ENCODE data around the gene APOBEC3C. TPM values are rescaled to one million over a fixed set of nuclear protein-coding genes. Genes with fewer than 3 reads are reported as not detected.
"Not testable (repeated sequence)": the region's sequence is repeated elsewhere in the genome, so short reads cannot be mapped to it uniquely, and the experiment has no call there.

APOBEC3C gene
- total and polyA plus RNA-seq, 2 donors, result 5.1 to 29.6 TPM

- WGBS, result 90% methylated on average over 11 of the region's 11 CpGs
- no peaks in the 10 kb centered on the region for H3K36me3 ChIP-seq (ENCODE audit: control insufficient read depth in 2 of 2, insufficient read depth in 2 of 2, low read length in 1 of 2)
- no peak overlapping the region for H3K4me3 ChIP-seq (ENCODE audit: low read length in 2 of 2)
- H3K27ac ChIP-seq (ENCODE audit: low read depth in 1 of 2, low read length in 1 of 2), result no peak overlapping the region
- H3K9me3 ChIP-seq (ENCODE audit: control insufficient read depth in 2 of 2, insufficient read depth in 1 of 2, low read length in 1 of 2), result no peaks in the 10 kb centered on the region
- DNase-seq (ENCODE audit: low read depth in 6 of 9, low spot score in 9 of 9), result no peak
- H3K27me3 ChIP-seq (ENCODE audit: control insufficient read depth in 2 of 2, insufficient read depth in 1 of 2, low read length in 1 of 2), result peaks cover 0 to 6% of the 10 kb centered on the region in 2 donors
- H3K4me1 ChIP-seq (ENCODE audit: control insufficient read depth in 2 of 2, insufficient read depth in 2 of 2, low read length in 2 of 2), result no peaks in the 10 kb centered on the region
Measured at GRCh38 chr22:38968801-38969200, 45.3 kb upstream of the APOBEC3C start.

- no peak for DNase-seq (ENCODE audit: low read depth in 6 of 9, low spot score in 9 of 9)
- no peaks in the 10 kb centered on the region for H3K36me3 ChIP-seq (ENCODE audit: control insufficient read depth in 2 of 2, insufficient read depth in 2 of 2, low read length in 1 of 2)
- H3K4me3 ChIP-seq (ENCODE audit: low read length in 2 of 2), result no peak overlapping the region
- WGBS, result 54% methylated on average over 8 of the region's 8 CpGs
- peaks cover 0 to 9% of the 10 kb centered on the region in 2 donors for H3K27me3 ChIP-seq (ENCODE audit: control insufficient read depth in 2 of 2, insufficient read depth in 1 of 2, low read length in 1 of 2)
- no peaks in the 10 kb centered on the region for H3K9me3 ChIP-seq (ENCODE audit: control insufficient read depth in 2 of 2, insufficient read depth in 1 of 2, low read length in 1 of 2)
- H3K27ac ChIP-seq (ENCODE audit: low read depth in 1 of 2, low read length in 1 of 2), result no peak overlapping the region
- no peaks in the 10 kb centered on the region for H3K4me1 ChIP-seq (ENCODE audit: control insufficient read depth in 2 of 2, insufficient read depth in 2 of 2, low read length in 2 of 2)
Measured at GRCh38 chr22:38970551-38970950, 43.5 kb upstream of the APOBEC3C start.

- no peak for DNase-seq (ENCODE audit: low read depth in 6 of 9, low spot score in 9 of 9)
- no peak overlapping the region for H3K27ac ChIP-seq (ENCODE audit: low read depth in 1 of 2, low read length in 1 of 2)
- H3K27me3 ChIP-seq (ENCODE audit: control insufficient read depth in 2 of 2, insufficient read depth in 1 of 2, low read length in 1 of 2), result peaks cover 0 to 9% of the 10 kb centered on the region in 2 donors
- no peaks in the 10 kb centered on the region for H3K4me1 ChIP-seq (ENCODE audit: control insufficient read depth in 2 of 2, insufficient read depth in 2 of 2, low read length in 2 of 2)
- WGBS, result 91% methylated on average over 5 of the region's 5 CpGs
- no peaks in the 10 kb centered on the region for H3K9me3 ChIP-seq (ENCODE audit: control insufficient read depth in 2 of 2, insufficient read depth in 1 of 2, low read length in 1 of 2)
- no peaks in the 10 kb centered on the region for H3K36me3 ChIP-seq (ENCODE audit: control insufficient read depth in 2 of 2, insufficient read depth in 2 of 2, low read length in 1 of 2)
- no peak overlapping the region for H3K4me3 ChIP-seq (ENCODE audit: low read length in 2 of 2)
Measured at GRCh38 chr22:38971202-38971601, 42.9 kb upstream of the APOBEC3C start.

GRCh38 chr22:38971791-38972190 lies 42.3 kb upstream of the APOBEC3C start:
- Histone ChIP-seq H3K36me3 (ENCODE audit: control insufficient read depth in 2 of 2, insufficient read depth in 2 of 2, low read length in 1 of 2) (no peaks in the 10 kb centered on the region), H3K4me3 (ENCODE audit: low read length in 2 of 2) (no peak overlapping the region), H3K27ac (ENCODE audit: low read depth in 1 of 2, low read length in 1 of 2) (no peak overlapping the region), H3K27me3 (ENCODE audit: control insufficient read depth in 2 of 2, insufficient read depth in 1 of 2, low read length in 1 of 2) (peaks cover 0 to 9% of the 10 kb centered on the region in 2 donors), H3K4me1 (ENCODE audit: control insufficient read depth in 2 of 2, insufficient read depth in 2 of 2, low read length in 2 of 2) (no peaks in the 10 kb centered on the region), H3K9me3 (ENCODE audit: control insufficient read depth in 2 of 2, insufficient read depth in 1 of 2, low read length in 1 of 2) (no peaks in the 10 kb centered on the region)
- no peak for DNase-seq (ENCODE audit: low read depth in 6 of 9, low spot score in 9 of 9)
- WGBS, result 98% methylated on average over 3 of the region's 3 CpGs

GRCh38 chr22:38972558-38972957 lies 41.5 kb upstream of the APOBEC3C start:
- Histone ChIP-seq H3K27me3 (ENCODE audit: control insufficient read depth in 2 of 2, insufficient read depth in 1 of 2, low read length in 1 of 2) (peaks cover 0 to 9% of the 10 kb centered on the region in 2 donors), H3K4me1 (ENCODE audit: control insufficient read depth in 2 of 2, insufficient read depth in 2 of 2, low read length in 2 of 2) (no peaks in the 10 kb centered on the region), H3K27ac (ENCODE audit: low read depth in 1 of 2, low read length in 1 of 2) (no peak overlapping the region), H3K4me3 (ENCODE audit: low read length in 2 of 2) (no peak overlapping the region), H3K9me3 (ENCODE audit: control insufficient read depth in 2 of 2, insufficient read depth in 1 of 2, low read length in 1 of 2) (peaks cover 0 to 1% of the 10 kb centered on the region in 2 donors), H3K36me3 (ENCODE audit: control insufficient read depth in 2 of 2, insufficient read depth in 2 of 2, low read length in 1 of 2) (no peaks in the 10 kb centered on the region)
- no peak for DNase-seq (ENCODE audit: low read depth in 6 of 9, low spot score in 9 of 9)
- WGBS, result 91% methylated on average over 5 of the region's 5 CpGs

- Histone ChIP-seq H3K4me1 (ENCODE audit: control insufficient read depth in 2 of 2, insufficient read depth in 2 of 2, low read length in 2 of 2) (no peaks in the 10 kb centered on the region), H3K36me3 (ENCODE audit: control insufficient read depth in 2 of 2, insufficient read depth in 2 of 2, low read length in 1 of 2) (no peaks in the 10 kb centered on the region), H3K27ac (ENCODE audit: low read depth in 1 of 2, low read length in 1 of 2) (no peak overlapping the region), H3K4me3 (ENCODE audit: low read length in 2 of 2) (no peak overlapping the region), H3K9me3 (ENCODE audit: control insufficient read depth in 2 of 2, insufficient read depth in 1 of 2, low read length in 1 of 2) (peaks cover 0 to 4% of the 10 kb centered on the region in 2 donors), H3K27me3 (ENCODE audit: control insufficient read depth in 2 of 2, insufficient read depth in 1 of 2, low read length in 1 of 2) (peaks cover 0 to 9% of the 10 kb centered on the region in 2 donors)
- WGBS, result 50% methylated on average over 15 of the region's 15 CpGs
- DNase-seq (ENCODE audit: low read depth in 6 of 9, low spot score in 9 of 9), result peak in 3 of 9 donors; percentile 20 to 73 (median 47)
Measured at GRCh38 chr22:38973289-38974169, 40.5 kb upstream of the APOBEC3C start.

GRCh38 chr22:38974170-38974825 lies 39.8 kb upstream of the APOBEC3C start:
- H3K4me1 ChIP-seq (ENCODE audit: control insufficient read depth in 2 of 2, insufficient read depth in 2 of 2, low read length in 2 of 2), result no peaks in the 10 kb centered on the region
- no peak overlapping the region for H3K4me3 ChIP-seq (ENCODE audit: low read length in 2 of 2)
- WGBS, result 97% methylated on average over 18 of the region's 18 CpGs
- DNase-seq (ENCODE audit: low read depth in 6 of 9, low spot score in 9 of 9), result no peak
- H3K9me3 ChIP-seq (ENCODE audit: control insufficient read depth in 2 of 2, insufficient read depth in 1 of 2, low read length in 1 of 2), result peaks cover 0 to 4% of the 10 kb centered on the region in 2 donors
- H3K36me3 ChIP-seq (ENCODE audit: control insufficient read depth in 2 of 2, insufficient read depth in 2 of 2, low read length in 1 of 2), result no peaks in the 10 kb centered on the region
- peaks cover 0 to 9% of the 10 kb centered on the region in 2 donors for H3K27me3 ChIP-seq (ENCODE audit: control insufficient read depth in 2 of 2, insufficient read depth in 1 of 2, low read length in 1 of 2)
- no peak overlapping the region for H3K27ac ChIP-seq (ENCODE audit: low read depth in 1 of 2, low read length in 1 of 2)

GRCh38 chr22:38974826-38975175 lies 39.3 kb upstream of the APOBEC3C start:
- H3K36me3 ChIP-seq (ENCODE audit: control insufficient read depth in 2 of 2, insufficient read depth in 2 of 2, low read length in 1 of 2), result no peaks in the 10 kb centered on the region
- H3K27ac ChIP-seq (ENCODE audit: low read depth in 1 of 2, low read length in 1 of 2), result no peak overlapping the region
- peaks cover 0 to 4% of the 10 kb centered on the region in 2 donors for H3K9me3 ChIP-seq (ENCODE audit: control insufficient read depth in 2 of 2, insufficient read depth in 1 of 2, low read length in 1 of 2)
- no peaks in the 10 kb centered on the region for H3K4me1 ChIP-seq (ENCODE audit: control insufficient read depth in 2 of 2, insufficient read depth in 2 of 2, low read length in 2 of 2)
- H3K27me3 ChIP-seq (ENCODE audit: control insufficient read depth in 2 of 2, insufficient read depth in 1 of 2, low read length in 1 of 2), result peaks cover 0 to 9% of the 10 kb centered on the region in 2 donors
- 98% methylated on average over 7 of the region's 7 CpGs for WGBS
- no peak for DNase-seq (ENCODE audit: low read depth in 6 of 9, low spot score in 9 of 9)
- no peak overlapping the region for H3K4me3 ChIP-seq (ENCODE audit: low read length in 2 of 2)

GRCh38 chr22:38977289-38977688 lies 36.8 kb upstream of the APOBEC3C start:
- peaks cover 0 to 13% of the 10 kb centered on the region in 2 donors for H3K4me1 ChIP-seq (ENCODE audit: control insufficient read depth in 2 of 2, insufficient read depth in 2 of 2, low read length in 2 of 2)
- H3K36me3 ChIP-seq (ENCODE audit: control insufficient read depth in 2 of 2, insufficient read depth in 2 of 2, low read length in 1 of 2); H3K4me3 ChIP-seq (ENCODE audit: low read length in 2 of 2); H3K9me3 ChIP-seq (ENCODE audit: control insufficient read depth in 2 of 2, insufficient read depth in 1 of 2, low read length in 1 of 2); DNase-seq (ENCODE audit: low read depth in 6 of 9, low spot score in 9 of 9); H3K27ac ChIP-seq (ENCODE audit: low read depth in 1 of 2, low read length in 1 of 2); H3K27me3 ChIP-seq (ENCODE audit: control insufficient read depth in 2 of 2, insufficient read depth in 1 of 2, low read length in 1 of 2): not testable (repeated sequence)
- 86% methylated on average over 4 of the region's 4 CpGs for WGBS
